HL-60 (cell line): ENCODE results near the gene DYNC1I1.

Experiments
- GABPA ChIP-seq: IDR thresholded peaks from 2 replicates; pipeline ENCODE4 v1.6.1; 2012; ENCODE audit warnings: low read depth
- TF ChIP-seq, protein P1 (sequence below): IDR thresholded peaks from one replicate; pipeline ENCODE4 v1.5.1; 2011; ENCODE audit warnings: low read length, control low read depth, inconsistent platforms; ENCODE audit not compliant: insufficient read depth

DNA sequence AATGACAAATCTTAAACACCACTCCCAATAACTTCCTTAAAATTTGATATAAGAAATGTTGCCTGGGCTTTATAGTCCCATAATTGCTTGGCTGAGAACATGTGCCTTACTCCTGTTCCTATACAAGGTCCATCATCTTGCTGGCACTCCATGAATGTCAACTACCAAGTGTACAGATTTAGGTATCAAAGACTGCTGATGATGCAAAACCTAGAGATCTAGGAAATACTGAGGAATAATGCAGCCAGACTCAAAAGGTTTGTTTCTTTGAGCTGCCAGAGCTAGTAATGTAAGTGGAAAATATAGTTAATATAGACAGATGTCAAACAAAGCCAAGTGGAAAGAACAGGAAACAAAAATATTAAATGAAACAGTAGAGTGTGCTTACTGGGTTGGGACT lies 121.1 kb downstream of the DYNC1I1 start:
- TF ChIP-seq, protein P1, sequence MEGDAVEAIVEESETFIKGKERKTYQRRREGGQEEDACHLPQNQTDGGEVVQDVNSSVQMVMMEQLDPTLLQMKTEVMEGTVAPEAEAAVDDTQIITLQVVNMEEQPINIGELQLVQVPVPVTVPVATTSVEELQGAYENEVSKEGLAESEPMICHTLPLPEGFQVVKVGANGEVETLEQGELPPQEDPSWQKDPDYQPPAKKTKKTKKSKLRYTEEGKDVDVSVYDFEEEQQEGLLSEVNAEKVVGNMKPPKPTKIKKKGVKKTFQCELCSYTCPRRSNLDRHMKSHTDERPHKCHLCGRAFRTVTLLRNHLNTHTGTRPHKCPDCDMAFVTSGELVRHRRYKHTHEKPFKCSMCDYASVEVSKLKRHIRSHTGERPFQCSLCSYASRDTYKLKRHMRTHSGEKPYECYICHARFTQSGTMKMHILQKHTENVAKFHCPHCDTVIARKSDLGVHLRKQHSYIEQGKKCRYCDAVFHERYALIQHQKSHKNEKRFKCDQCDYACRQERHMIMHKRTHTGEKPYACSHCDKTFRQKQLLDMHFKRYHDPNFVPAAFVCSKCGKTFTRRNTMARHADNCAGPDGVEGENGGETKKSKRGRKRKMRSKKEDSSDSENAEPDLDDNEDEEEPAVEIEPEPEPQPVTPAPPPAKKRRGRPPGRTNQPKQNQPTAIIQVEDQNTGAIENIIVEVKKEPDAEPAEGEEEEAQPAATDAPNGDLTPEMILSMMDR: no peak
- no peak for TF ChIP-seq GABPA
